Measurements from ENCODE around the gene SCIMP.
A peak's percentile ranks its signal among the peaks of the same experiment; 100 is the strongest.

DNA sequence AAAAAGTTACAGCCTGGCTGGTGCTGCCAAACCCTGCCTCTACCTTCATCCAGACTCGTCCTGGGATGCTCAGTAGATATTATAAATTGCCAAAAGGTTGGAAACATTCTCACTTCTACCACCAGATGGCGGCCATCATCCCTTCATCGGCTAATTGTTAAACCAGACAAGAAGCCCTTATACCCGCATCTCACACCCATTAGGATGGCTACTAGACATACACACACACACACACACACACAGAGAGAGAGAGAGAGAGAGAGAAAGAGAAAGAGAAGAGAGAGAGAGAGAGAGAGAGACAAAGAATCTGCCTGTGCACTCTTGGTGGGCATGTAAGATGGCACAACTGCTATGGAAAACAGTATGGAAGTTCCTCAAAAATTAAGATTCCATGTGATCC lies 15.0 kb upstream of the SCIMP start:
- TF ChIP-seq, protein P1, sequence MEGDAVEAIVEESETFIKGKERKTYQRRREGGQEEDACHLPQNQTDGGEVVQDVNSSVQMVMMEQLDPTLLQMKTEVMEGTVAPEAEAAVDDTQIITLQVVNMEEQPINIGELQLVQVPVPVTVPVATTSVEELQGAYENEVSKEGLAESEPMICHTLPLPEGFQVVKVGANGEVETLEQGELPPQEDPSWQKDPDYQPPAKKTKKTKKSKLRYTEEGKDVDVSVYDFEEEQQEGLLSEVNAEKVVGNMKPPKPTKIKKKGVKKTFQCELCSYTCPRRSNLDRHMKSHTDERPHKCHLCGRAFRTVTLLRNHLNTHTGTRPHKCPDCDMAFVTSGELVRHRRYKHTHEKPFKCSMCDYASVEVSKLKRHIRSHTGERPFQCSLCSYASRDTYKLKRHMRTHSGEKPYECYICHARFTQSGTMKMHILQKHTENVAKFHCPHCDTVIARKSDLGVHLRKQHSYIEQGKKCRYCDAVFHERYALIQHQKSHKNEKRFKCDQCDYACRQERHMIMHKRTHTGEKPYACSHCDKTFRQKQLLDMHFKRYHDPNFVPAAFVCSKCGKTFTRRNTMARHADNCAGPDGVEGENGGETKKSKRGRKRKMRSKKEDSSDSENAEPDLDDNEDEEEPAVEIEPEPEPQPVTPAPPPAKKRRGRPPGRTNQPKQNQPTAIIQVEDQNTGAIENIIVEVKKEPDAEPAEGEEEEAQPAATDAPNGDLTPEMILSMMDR (IDR thresholded peaks at IDR 0.05) = peak; percentile 80
- TF ChIP-seq ZFX (IDR thresholded peaks at IDR 0.05; ENCODE audit: borderline replicate concordance) = no peak

All from 22Rv1 (cell line).